G401.6 (cell line): ENCODE measurements around the gene MED10.

ENCODE experiments used
- FAIRE-seq: peaks from 2 replicates; lab custom pipeline; 2012; peaks lifted over from hg19 to GRCh38; lab: Jason Lieb, UNC

Gene MED10

GRCh38 chr5:6398570-6399230 lies 20.4 kb upstream of the MED10 start:
- no peak for FAIRE-seq

GRCh38 chr5:6397536-6398269 lies 19.4 kb upstream of the MED10 start:
- FAIRE-seq, result no peak

- FAIRE-seq, result no peak
Observed at GRCh38 chr5:6396836-6397535, 18.6 kb upstream of the MED10 start.

- FAIRE-seq, result no peak
Observed at GRCh38 chr5:6396043-6396442, 17.7 kb upstream of the MED10 start.

GRCh38 chr5:6395621-6396020 lies 17.3 kb upstream of the MED10 start:
- FAIRE-seq, result no peak

GRCh38 chr5:6395102-6395445 lies 16.7 kb upstream of the MED10 start:
- FAIRE-seq, result no peak

GRCh38 chr5:6394429-6395101 lies 16.2 kb upstream of the MED10 start:
- no peak for FAIRE-seq

GRCh38 chr5:6393596-6394194 lies 15.3 kb upstream of the MED10 start:
- FAIRE-seq, result no peak

GRCh38 chr5:6392561-6392960 lies 14.2 kb upstream of the MED10 start:
- FAIRE-seq, result no peak

GRCh38 chr5:6391151-6391550 lies 12.8 kb upstream of the MED10 start:
- no peak for FAIRE-seq

- FAIRE-seq, result no peak
Observed at GRCh38 chr5:6389946-6390530, 11.7 kb upstream of the MED10 start.

- FAIRE-seq, result no peak
Observed at GRCh38 chr5:6389397-6389796, 11.1 kb upstream of the MED10 start.

- FAIRE-seq, result no peak
Observed at GRCh38 chr5:6387970-6388369, 9.6 kb upstream of the MED10 start.

GRCh38 chr5:6386271-6386670 lies 7.9 kb upstream of the MED10 start:
- no peak for FAIRE-seq

GRCh38 chr5:6384856-6385255 lies 6.5 kb upstream of the MED10 start:
- FAIRE-seq, result no peak

GRCh38 chr5:6383376-6383775 lies 5.0 kb upstream of the MED10 start:
- no peak for FAIRE-seq

GRCh38 chr5:6379246-6379645 lies 899 bp upstream of the MED10 start:
- FAIRE-seq, result no peak

- no peak for FAIRE-seq
Observed at GRCh38 chr5:6378766-6379103, 388 bp upstream of the MED10 start.

GRCh38 chr5:6377582-6377904 lies 804 bp downstream of the MED10 start:
- FAIRE-seq, result no peak

GRCh38 chr5:6376974-6377520 lies 1.3 kb downstream of the MED10 start:
- FAIRE-seq, result no peak

GRCh38 chr5:6373081-6373846 lies 5.1 kb downstream of the MED10 start:
- FAIRE-seq, result no peak
